ENCODE results near the gene PCSK5.
"Not testable (repeated sequence)": the region's sequence is repeated elsewhere in the genome, so short reads cannot be mapped to it uniquely, and the experiment has no call there.

The PCSK5 gene

GRCh38 chr9:76333964-76334363, 443.5 kb downstream of the PCSK5 start:
- DNase-seq (ENCODE audit: insufficient read length, low spot score) (no peak), FAIRE-seq (no peak)

DNA sequence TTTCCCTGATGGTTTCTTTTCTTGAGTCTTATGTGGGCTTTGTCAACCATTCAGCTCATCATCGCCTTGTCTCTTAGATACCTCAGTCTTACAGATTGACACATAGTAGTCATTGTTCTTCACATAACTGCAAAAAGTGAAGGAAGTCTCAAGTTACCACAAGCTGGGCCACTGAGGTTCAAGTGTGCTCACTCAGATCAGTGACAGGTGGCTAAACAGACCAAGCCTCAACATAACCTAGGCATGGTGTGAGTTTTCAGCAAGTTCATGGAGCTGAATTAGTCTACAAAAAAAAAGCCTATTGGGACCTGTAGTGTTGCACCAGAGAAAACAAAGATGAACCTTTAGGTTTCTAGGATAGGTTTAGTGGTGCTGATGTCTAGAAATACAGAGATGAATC, 445.6 kb downstream of the PCSK5 start:
- no peak for DNase-seq (ENCODE audit: insufficient read length, low spot score)
- FAIRE-seq = no peak

GRCh38 chr9:76338418-76338817, 447.9 kb downstream of the PCSK5 start:
- no peak for FAIRE-seq

DNA sequence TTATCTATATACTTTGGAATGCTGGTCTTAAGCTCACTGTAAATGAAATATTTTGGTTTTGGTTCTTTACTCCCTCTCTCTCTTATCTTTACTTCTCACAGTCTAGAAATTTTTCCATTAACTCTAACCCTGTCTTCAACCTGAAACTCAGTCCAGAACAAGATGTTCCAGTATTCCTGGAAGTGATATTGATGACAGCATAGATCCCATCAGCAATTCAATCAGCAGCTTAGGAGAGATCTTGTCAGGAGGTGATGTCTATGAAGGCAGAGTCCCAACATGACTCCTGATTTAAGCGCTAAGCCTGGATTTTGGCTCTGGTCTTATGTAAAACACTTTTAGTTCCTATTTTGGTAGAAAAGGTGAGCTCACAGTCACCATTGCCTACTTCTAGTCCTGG, 451.1 kb downstream of the PCSK5 start:
- DNase-seq (ENCODE audit: insufficient read length, low spot score) (no peak), FAIRE-seq (no peak)

More at GRCh38 chr9:76338418-76338817, 447.9 kb downstream of the PCSK5 start:
- DNase-seq (ENCODE audit: insufficient read length, low spot score) = no peak

DNA sequence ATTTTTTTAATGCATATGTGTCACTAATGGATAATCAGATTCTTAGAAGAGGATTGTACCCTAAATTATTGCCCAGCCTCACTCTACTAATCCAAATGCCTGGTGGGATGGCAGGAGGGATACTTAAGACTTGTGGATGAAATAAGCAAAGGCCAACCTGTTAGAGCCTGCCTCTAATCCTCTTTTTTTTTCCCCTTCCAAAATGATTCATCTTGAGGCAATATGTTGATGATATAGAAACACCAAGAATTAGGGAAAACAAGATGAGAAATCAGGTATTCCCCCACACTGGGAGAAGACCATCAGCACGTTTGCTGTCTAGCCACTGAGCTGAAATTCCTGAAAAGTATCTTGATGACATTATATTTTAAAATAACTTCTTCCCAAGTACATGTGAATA, 451.7 kb downstream of the PCSK5 start:
- FAIRE-seq (no peak), DNase-seq (ENCODE audit: insufficient read length, low spot score) (no peak)

GRCh38 chr9:76342858-76343257, 452.4 kb downstream of the PCSK5 start:
- DNase-seq (ENCODE audit: insufficient read length, low spot score) = no peak
- FAIRE-seq = no peak

- DNase-seq (ENCODE audit: insufficient read length, low spot score) = no peak
- no peak for FAIRE-seq
Measured at GRCh38 chr9:76349865-76350264, 459.4 kb downstream of the PCSK5 start.

- FAIRE-seq = no peak
Measured at GRCh38 chr9:76351006-76351405, 460.5 kb downstream of the PCSK5 start.

DNA sequence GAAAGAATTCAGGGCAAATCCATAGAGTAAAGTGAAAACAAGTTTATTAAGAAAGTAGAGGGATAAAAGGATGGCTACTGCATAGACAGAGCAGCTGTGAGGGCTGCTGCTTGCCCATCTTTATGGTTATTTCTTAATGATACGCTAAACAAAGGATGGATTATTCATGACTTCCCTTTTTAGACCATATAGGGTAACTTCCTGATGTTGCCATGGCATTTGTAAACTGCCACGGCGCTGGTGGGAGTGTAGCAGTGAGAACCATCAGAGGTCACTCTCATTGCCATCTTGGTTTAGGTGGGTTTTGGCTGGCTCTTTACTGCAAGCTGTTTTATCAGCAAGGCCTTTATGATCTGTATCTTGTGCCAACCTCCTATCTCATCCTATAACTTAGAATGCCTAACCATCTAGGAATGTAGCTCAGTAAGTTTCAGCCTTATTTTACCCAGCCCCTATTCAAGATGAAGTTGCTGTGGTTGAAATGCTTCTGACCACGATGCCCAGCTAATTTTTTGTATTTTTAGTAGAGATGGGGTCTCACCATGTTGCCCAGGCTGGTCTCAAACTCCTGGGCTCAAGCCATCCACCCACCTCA, 461.6 kb downstream of the PCSK5 start:
- DNase-seq (ENCODE audit: insufficient read length, low spot score) (no peak), FAIRE-seq (no peak)

More at GRCh38 chr9:76351006-76351405, 460.5 kb downstream of the PCSK5 start:
- DNase-seq (ENCODE audit: insufficient read length, low spot score) = no peak

GRCh38 chr9:76353280-76353679, 462.8 kb downstream of the PCSK5 start:
- FAIRE-seq (no peak), DNase-seq (ENCODE audit: insufficient read length, low spot score) (no peak)

- DNase-seq (ENCODE audit: insufficient read length, low spot score) = no peak
- FAIRE-seq = no peak
Measured at GRCh38 chr9:76354221-76354620, 463.7 kb downstream of the PCSK5 start.

DNA sequence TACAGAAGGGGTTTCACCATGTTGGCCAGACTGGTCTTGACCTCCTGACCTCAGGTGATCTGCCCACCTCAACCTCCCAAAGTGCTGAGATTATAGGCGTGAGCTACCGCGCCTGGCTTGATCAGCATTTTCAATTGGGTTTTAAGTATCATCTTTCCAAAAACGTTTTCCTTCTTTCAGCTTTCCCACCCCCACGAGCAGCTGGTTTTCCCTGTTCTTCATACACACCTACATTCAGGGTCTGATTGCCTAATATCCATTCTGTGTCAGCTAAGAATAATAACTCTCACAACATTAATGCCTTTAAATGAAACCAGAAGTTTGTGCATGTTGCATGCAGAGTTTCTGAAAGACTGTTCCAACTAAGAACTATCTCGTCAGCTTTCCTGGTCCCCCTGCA, 465.4 kb downstream of the PCSK5 start:
- FAIRE-seq (no peak), DNase-seq (ENCODE audit: insufficient read length, low spot score) (no peak)

DNA sequence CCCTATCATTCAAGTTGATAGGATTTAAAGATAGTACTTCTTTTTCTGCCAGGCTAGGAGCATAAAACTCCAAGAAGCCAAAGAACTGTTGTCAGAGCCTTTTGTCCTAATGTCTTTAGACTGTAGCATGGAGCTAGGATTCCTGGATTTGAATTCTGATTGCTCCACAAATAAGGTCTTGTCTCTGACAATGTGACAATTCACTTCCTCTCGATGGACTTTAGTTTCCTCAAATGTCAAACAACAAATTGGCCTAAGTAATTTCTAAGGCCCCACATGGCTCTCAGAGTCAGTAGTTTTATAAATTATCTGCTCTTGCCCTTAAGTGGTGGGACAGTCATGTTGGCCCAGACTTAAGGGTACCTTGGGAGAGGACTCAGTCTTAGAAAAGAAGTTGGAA, 467.1 kb downstream of the PCSK5 start:
- DNase-seq (ENCODE audit: insufficient read length, low spot score) = no peak
- FAIRE-seq = no peak

GRCh38 chr9:76358628-76359280, 468.3 kb downstream of the PCSK5 start:
- DNase-seq (ENCODE audit: insufficient read length, low spot score) = no peak
- no peak for FAIRE-seq

GRCh38 chr9:76359365-76359764, 468.9 kb downstream of the PCSK5 start:
- DNase-seq (ENCODE audit: insufficient read length, low spot score) (no peak), FAIRE-seq (no peak)

- no peak for FAIRE-seq
Measured at GRCh38 chr9:76359766-76360165, 469.3 kb downstream of the PCSK5 start.

GRCh38 chr9:76362332-76363031, 472.0 kb downstream of the PCSK5 start:
- FAIRE-seq; DNase-seq (ENCODE audit: insufficient read length, low spot score): not testable (repeated sequence)

More at GRCh38 chr9:76359766-76360165, 469.3 kb downstream of the PCSK5 start:
- DNase-seq (ENCODE audit: insufficient read length, low spot score) = no peak

DNA sequence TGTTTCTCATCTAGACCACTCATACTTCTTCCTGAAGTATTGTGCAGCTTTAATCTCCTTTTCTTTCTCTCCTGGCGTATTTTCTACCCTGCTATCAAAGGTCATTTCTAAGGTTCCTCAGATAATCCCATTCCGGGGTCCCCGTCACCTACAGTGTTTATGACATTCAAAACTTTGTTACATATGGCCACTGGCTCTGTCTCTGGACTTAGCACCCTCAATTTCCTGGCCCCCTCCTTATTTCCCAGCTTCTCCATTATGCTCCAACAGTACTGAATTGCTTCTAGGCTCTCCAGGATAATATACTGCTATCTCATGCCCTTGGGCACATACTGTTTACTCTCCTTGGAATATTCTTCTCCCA, 472.5 kb downstream of the PCSK5 start:
- DNase-seq (ENCODE audit: insufficient read length, low spot score) = no peak
- FAIRE-seq = no peak

- FAIRE-seq (no peak), DNase-seq (ENCODE audit: insufficient read length, low spot score) (no peak)
Measured at GRCh38 chr9:76365028-76365427, 474.6 kb downstream of the PCSK5 start.

DNA sequence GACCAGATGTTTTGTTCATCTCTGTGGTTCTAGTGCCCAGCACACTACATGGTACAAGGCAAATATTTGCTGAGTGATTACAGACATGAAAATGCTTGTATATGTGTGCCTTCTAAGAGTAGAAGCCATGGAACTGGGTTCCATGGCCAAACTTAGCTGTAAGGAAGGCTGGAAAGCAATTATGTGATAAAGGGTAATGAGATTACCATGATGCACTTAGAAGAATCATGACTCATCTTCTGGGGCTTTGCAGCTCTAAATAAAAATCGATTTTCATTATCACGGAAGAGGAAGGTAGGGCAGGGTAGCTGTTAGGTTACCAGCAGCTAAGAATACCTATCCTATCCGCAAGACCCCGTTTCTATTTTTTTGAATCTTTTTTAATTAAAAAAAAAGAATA, 475.8 kb downstream of the PCSK5 start:
- no peak for DNase-seq (ENCODE audit: insufficient read length, low spot score)
- FAIRE-seq = no peak

- DNase-seq (ENCODE audit: insufficient read length, low spot score) (no peak), FAIRE-seq (no peak)
Measured at GRCh38 chr9:76369583-76369982, 479.1 kb downstream of the PCSK5 start.

DNA sequence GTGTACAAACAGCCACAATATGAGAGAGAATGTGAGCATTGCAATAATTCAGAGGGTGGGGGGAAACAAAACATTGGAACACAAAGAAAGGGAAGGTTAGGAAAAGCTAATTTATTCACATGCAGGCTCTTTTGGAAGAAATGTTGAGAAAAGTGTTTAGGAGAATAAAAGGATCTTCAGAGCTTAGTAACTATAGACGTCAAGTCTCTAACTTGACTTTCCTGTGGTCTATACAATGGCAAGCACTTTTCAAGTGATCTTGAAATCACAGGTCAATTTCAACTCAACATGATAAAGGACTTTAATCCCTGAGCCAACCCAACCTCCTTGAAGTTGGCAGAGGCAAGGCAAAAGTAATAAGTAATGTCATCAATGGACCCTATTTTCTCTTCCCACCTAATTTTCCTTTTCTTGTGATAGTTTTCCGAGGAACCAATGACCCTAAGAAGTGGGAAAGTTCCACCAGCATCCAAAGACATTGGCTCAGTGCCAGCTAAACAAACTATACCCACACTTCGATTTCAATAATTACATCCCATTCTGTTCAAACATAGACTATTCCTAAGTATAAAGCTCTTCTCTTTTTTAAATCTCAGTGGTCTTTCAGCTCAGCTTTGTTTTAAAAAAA, 480.0 kb downstream of the PCSK5 start:
- FAIRE-seq = no peak
- no peak for DNase-seq (ENCODE audit: insufficient read length, low spot score)
